Right lobe of liver (tissue), 6 donors: Measurements from ENCODE around the gene ERFL. TPM values are rescaled to one million over a fixed set of nuclear protein-coding genes. Genes with fewer than 3 reads are reported as not detected.

ENCODE experiments used
- ATAC-seq, 4 donors: fragments of 200-7000 bp; cut with Tn5 transposase; one replicate each; pipeline ENCODE4 v1.9.1; 2020; ENCODE audit warnings: mild to moderate bottlenecking in 4 of 4, moderate library complexity in 4 of 4
- DNase-seq, 3 donors: peaks; one replicate each; pipeline ENCODE4 v3.0.0-alpha.2; 2020
- H3K27ac ChIP-seq, 3 donors: fragments of 200-600 bp; one replicate each; pipeline ENCODE4 v1.8.0; 2022
- H3K27me3 ChIP-seq, 2 donors: fragments of 200-600 bp; one replicate each; pipeline ENCODE4 v1.8.0; 2022
- H3K36me3 ChIP-seq, 4 donors: fragments of 200-600 bp; sonication (generic) in 1 of 4; one replicate each; pipeline versions ENCODE4 v1.5.1 to v1.8.0; 2017 to 2022; ENCODE audit warnings: control low read depth in 1 of 4
- H3K4me1 ChIP-seq, 4 donors: fragments of 200-600 bp; sonication (generic) in 1 of 4; one replicate each; pipeline versions ENCODE4 v1.5.1 to v1.8.0; 2017 to 2022; ENCODE audit warnings: control low read depth in 1 of 4
- H3K4me3 ChIP-seq, 3 donors: fragments of 200-600 bp; one replicate each; pipeline ENCODE4 v1.8.0; 2022
- H3K9me3 ChIP-seq, 4 donors: fragments of 200-600 bp; sonication (generic) in 1 of 4; one replicate each; pipeline versions ENCODE4 v1.5.1 to v1.8.0; 2017 to 2022; ENCODE audit warnings: control low read depth in 1 of 4
- POLR2A ChIP-seq: fragments of 450-650 bp; IDR thresholded peaks from one replicate; pipeline ENCODE4 v1.6.1; 2017; ENCODE audit warnings: antibody characterized with exemption, mild to moderate bottlenecking
- WGBS: methylation state at CpG from one replicate; pipeline ENCODE4 v1.1.6; 2018; ENCODE audit warnings: low coverage, low lambda C conversion rate; ENCODE audit not compliant: insufficient coverage; ENCODE audit errors: missing lambda C conversion rate; 5-methylcytosine and 5-hydroxymethylcytosine counted together
- intact Hi-C, 2 donors: fragments of 100-400 bp; cut with DNase I; formaldehyde crosslinking; loops; one replicate each; pipeline versions ENCODE4 v1.11.2 to v1.14.1; 2022
- total RNA-seq, 6 experiments: library from RNA; depleted of rRNA in 2 of 6; stranded (reverse); fragments of >200 nt in 2 of 6; fragmentation: NEBNext Ultra II Directional in 3 of 6; extraction: Animal tissue kit (Norgen Biotek cat#: 25700) in 3 of 6; gene quantifications; one replicate each; pipeline versions ENCODE4 v1.1.0 to v1.2.4, GENCODE V29; 2016 to 2023
- TF ChIP-seq, protein P1 (sequence below), 4 donors: fragments of 200-600 bp in 3 of 4; fragments of 450-650 bp in 1 of 4; IDR thresholded peaks; one replicate each; pipeline versions ENCODE4 v1.5.1 to v1.8.0; 2016 to 2022; ENCODE audit warnings: antibody characterized with exemption in 4 of 4, mild to moderate bottlenecking in 2 of 4
- donor health status: DM: no; HTN: yes; CAD: no.
- donor health status: DM: no; HTN: no; CAD: no.
- donor health status: DM: no; HTN: no; CAD: no.
- donor health status: DM: no; HTN: yes; CAD: no.
- donor health status: DM: no; HTN: yes; CAD: no.

Gene ERFL
- total RNA-seq, 6 experiments from 2014 or later: not detected

DNA sequence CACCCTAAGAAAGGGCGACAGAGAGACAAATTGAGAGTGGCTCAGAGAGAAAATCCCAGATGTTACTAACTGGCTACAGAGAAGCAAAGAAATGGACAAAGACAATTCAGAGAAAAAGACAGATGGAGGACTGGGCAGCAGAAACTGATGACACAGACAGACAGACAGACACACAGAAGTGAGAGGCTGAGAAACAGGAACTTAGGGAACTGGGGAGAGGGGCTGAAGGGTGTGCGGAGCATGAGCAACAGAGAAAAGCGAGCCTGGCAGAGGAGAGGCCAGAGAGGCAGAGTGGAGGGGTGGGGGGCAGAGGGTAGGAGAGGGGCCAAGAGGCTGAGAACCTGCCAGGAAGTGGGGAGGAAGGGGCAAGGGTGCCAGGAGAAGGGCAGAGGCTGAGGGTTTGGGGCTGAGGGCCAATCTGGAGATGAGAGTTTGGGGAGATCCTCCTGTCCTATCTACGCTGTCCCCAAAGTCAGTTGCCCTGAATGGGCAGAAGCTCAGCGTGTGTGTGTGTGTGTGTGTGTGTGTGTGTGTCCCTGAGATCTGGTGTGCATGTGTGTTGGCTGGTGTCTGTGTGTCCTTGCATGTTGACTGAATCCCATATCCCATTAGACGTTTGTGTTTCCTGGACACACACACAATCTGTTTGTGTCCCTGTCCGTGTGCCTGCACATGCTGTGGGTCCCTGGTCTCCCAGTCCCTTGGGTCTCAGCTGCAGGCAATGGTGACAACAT is 5.6 kb upstream of the ERFL start:
- intact Hi-C loops: loop anchor here in 1 of 2 donors (10.0 kb wide), 1 partner anchor 59 kb away; the partner anchor contains the start of gene CD79A
- Histone ChIP-seq H3K9me3 (no peaks in the 10 kb centered on the region), H3K27me3 (peaks cover 4 to 17% of the 10 kb centered on the region in 2 donors), H3K4me1 (no peaks in the 10 kb centered on the region), H3K4me3 (no peak overlapping the region), H3K27ac (no peak overlapping the region), H3K36me3 (no peaks in the 10 kb centered on the region)
- WGBS: 39% methylated on average over 7 of the region's 7 CpGs
- TF ChIP-seq, protein P1, sequence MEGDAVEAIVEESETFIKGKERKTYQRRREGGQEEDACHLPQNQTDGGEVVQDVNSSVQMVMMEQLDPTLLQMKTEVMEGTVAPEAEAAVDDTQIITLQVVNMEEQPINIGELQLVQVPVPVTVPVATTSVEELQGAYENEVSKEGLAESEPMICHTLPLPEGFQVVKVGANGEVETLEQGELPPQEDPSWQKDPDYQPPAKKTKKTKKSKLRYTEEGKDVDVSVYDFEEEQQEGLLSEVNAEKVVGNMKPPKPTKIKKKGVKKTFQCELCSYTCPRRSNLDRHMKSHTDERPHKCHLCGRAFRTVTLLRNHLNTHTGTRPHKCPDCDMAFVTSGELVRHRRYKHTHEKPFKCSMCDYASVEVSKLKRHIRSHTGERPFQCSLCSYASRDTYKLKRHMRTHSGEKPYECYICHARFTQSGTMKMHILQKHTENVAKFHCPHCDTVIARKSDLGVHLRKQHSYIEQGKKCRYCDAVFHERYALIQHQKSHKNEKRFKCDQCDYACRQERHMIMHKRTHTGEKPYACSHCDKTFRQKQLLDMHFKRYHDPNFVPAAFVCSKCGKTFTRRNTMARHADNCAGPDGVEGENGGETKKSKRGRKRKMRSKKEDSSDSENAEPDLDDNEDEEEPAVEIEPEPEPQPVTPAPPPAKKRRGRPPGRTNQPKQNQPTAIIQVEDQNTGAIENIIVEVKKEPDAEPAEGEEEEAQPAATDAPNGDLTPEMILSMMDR (IDR thresholded peaks at IDR 0.05): no peak
- no peak for TF ChIP-seq POLR2A
- DNase-seq (no peak), ATAC-seq (no peak)

DNA sequence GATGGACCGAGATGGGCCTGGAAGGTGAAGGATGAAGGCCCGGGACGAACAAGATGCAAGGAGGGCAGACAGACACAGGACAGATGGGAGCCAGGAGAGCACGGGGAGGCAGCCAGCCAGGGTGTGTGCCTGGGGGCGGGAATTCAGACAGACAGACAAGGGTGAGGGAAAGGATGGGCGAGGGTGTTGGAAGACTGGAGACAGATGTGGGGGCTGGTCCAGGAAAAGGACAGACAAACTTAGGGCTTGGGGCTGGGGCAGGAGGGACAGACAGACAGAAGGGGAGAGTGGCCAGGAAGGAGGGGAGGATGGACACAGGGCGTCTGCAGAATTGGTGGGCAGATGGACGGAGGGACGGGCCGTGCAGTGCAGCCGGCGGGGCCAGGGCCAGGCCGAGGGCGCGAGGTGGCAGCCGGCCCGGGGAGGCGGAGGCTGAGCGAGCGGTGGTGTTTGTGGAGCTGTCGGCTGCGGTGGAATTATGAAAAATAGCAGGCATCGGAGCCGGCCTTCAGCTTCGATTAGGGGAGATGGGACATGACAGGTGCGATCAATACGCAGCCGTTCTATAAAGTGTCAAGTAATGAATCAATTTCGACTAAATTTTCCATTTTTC is 4.6 kb upstream of the ERFL start:
- H3K36me3 ChIP-seq: no peaks in the 10 kb centered on the region
- WGBS: 17% methylated on average over 29 of the region's 29 CpGs
- H3K9me3 ChIP-seq: no peaks in the 10 kb centered on the region
- H3K27ac ChIP-seq: no peak overlapping the region
- no peak for ATAC-seq
- no peak for DNase-seq
- no peak overlapping the region for H3K4me3 ChIP-seq
- TF ChIP-seq POLR2A: no peak
- TF ChIP-seq, protein P1 (IDR thresholded peaks at IDR 0.05): no peak
- intact Hi-C loops: loop anchor here in 1 of 2 donors (10.0 kb wide), 1 partner anchor 58 kb away; the partner anchor contains the start of gene CD79A
- peaks cover 4 to 26% of the 10 kb centered on the region in 2 donors for H3K27me3 ChIP-seq
- peaks cover 0 to 7% (median 0%) of the 10 kb centered on the region in 4 donors for H3K4me1 ChIP-seq

DNA sequence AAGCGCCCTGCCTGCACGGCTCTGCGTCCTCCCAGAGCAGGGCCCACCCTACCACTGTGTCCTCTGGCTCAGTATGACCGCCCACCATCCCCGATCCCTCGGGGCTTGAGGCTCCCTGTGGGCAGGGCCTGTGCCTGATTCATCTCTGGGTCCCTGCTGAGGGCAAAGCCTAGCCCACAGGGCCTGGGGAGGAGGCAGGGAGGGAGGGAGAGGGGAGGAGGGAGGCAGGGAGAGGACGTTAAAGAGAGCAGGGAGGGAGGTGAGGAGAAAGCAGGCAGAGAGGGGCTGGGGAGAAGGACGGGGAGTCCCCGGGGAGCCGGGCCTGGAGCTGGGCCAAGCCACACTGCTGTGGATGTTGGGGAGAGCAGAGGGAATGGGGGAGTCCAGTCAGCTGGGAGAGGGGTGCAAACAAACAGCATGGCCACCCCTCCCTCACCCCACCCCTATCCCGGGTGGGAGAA is 4.0 kb upstream of the ERFL start:
- TF ChIP-seq POLR2A: no peak
- TF ChIP-seq, protein P1 (IDR thresholded peaks at IDR 0.05): no peak
- Histone ChIP-seq H3K36me3 (no peaks in the 10 kb centered on the region), H3K4me3 (no peak overlapping the region), H3K27ac (no peak overlapping the region), H3K4me1 (peaks cover 0 to 7% (median 0%) of the 10 kb centered on the region in 4 donors), H3K9me3 (no peaks in the 10 kb centered on the region), H3K27me3 (peaks cover 4 to 31% of the 10 kb centered on the region in 2 donors)
- DNase-seq (no peak), ATAC-seq (no peak)
- 20% methylated on average over 6 of the region's 11 CpGs for WGBS
- intact Hi-C loops: loop anchor here in 1 of 2 donors (10.0 kb wide), 1 partner anchor 57 kb away; the partner anchor contains the start of gene CD79A

DNA sequence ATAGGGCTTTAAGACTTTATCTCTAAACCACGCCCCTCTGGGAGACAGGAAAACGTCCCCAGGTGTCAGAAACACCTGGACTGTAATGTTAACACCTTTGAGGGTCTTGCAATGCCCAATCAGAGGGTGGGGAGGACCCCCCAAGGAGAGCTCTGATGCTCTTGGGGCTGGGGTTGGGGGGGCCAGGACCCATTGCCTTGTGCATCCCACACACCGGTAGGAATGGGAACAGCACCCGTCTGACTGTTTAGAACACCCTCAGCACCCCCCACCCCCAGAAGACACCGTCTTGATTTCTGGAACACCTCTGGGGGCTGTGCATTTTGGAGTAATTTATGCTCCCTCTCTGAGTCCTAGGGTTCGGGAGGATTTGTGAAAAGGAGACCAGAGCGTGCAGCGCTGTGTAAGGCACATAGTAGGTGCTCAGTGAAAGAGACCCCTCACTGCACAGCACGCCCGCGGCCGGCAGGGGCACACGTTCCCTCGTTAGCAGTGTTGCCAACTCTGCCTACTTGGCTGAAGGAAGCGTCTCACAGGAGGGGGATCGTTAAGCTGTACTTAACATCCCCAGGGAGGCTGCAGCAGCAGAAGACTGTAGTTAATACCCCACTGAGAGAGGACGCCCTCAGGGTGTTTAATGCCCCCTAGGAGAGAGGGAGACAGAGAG is 2.8 kb upstream of the ERFL start:
- Histone ChIP-seq H3K4me3 (no peak overlapping the region), H3K4me1 (peaks cover 0 to 7% (median 0%) of the 10 kb centered on the region in 4 donors), H3K36me3 (no peaks in the 10 kb centered on the region), H3K27ac (no peak overlapping the region), H3K9me3 (no peaks in the 10 kb centered on the region), H3K27me3 (peaks cover 4 to 41% of the 10 kb centered on the region in 2 donors)
- 0% methylated on average over 5 of the region's 17 CpGs for WGBS
- intact Hi-C loops: loop anchor here in 1 of 2 donors (10.0 kb wide), 1 partner anchor 56 kb away; the partner anchor contains the start of gene CD79A
- TF ChIP-seq, protein P1 (IDR thresholded peaks at IDR 0.05): no peak
- no peak for TF ChIP-seq POLR2A
- no peak for DNase-seq
- no peak for ATAC-seq
